WTC11 (cell line): ENCODE data around the gene ICOS. TPM values are rescaled to one million over a fixed set of nuclear protein-coding genes. Genes with fewer than 3 reads are reported as not detected.

Experiments used
- ATAC-seq: fragments of 200-7000 bp; cut with Tn5 transposase; 2 replicates; pipeline ENCODE4 v1.10.0; 2021; ENCODE audit warnings: mild to moderate bottlenecking, moderate library complexity
- CTCF ChIA-PET: fragments of 300-600 bp; sonication (Branson Sonifier 250); formaldehyde crosslinking; loops from one replicate; lab custom pipeline; 2021; ENCODE audit warnings: antibody characterized with exemption; lab: Charles Lee
- POLR2A ChIA-PET: fragments of 350-600 bp; sonication (Branson Sonifier 250); formaldehyde crosslinking; loops from one replicate; lab custom pipeline; 2021; ENCODE audit warnings: antibody characterized with exemption; lab: Charles Lee
- DNase-seq: peaks from one replicate; pipeline ENCODE4 v3.0.0; 2021; ENCODE audit warnings: low spot score
- H3K27ac Mint-ChIP-seq: 2 replicates; pipeline ENCODE4 v1.8.0; 2021; ENCODE audit warnings: mixed read lengths
- H3K27me3 Mint-ChIP-seq: 2 replicates; pipeline ENCODE4 v1.8.0; 2021; ENCODE audit warnings: low read depth, mild to moderate bottlenecking, moderate library complexity, mixed read lengths
- H3K36me3 Mint-ChIP-seq: 2 replicates; pipeline ENCODE4 v1.8.0; 2021; ENCODE audit warnings: mixed read lengths
- H3K4me1 Mint-ChIP-seq: 2 replicates; pipeline ENCODE4 v1.8.0; 2022; ENCODE audit warnings: mixed read lengths
- H3K4me3 Mint-ChIP-seq: 2 replicates; pipeline ENCODE4 v1.8.0; 2021; ENCODE audit warnings: mild to moderate bottlenecking, moderate library complexity, mixed read lengths
- H3K9me3 Mint-ChIP-seq: 2 replicates; pipeline ENCODE4 v1.8.0; 2021; ENCODE audit warnings: mixed read lengths
- AR ChIP-seq: fragments of 250-450 bp; sonication (Bioruptor Pico); IDR thresholded peaks from 2 replicates; pipeline ENCODE4 v1.9.0; 2021; ENCODE audit warnings: mild to moderate bottlenecking
- ATF2 ChIP-seq: sonication (generic); formaldehyde crosslinking; IDR thresholded peaks from 2 replicates; pipeline ENCODE4 v1.8.1; 2022; ENCODE audit warnings: low read depth, missing genetic modification reagents, borderline replicate concordance
- ATF3 ChIP-seq: sonication (generic); formaldehyde crosslinking; conservative IDR thresholded peaks from 2 replicates; pipeline ENCODE4 v1.8.1; 2022; ENCODE audit warnings: mild to moderate bottlenecking, missing genetic modification reagents
- ELF4 ChIP-seq: sonication (generic); formaldehyde crosslinking; IDR thresholded peaks from 2 replicates; pipeline ENCODE4 v1.8.1; 2022; ENCODE audit warnings: low read depth, mild to moderate bottlenecking, moderate library complexity, missing genetic modification reagents
- GABPB1 ChIP-seq: sonication (generic); formaldehyde crosslinking; IDR thresholded peaks from 2 replicates; pipeline ENCODE4 v1.8.1; 2023; ENCODE audit warnings: mild to moderate bottlenecking, missing genetic modification reagents
- HMGXB4 ChIP-seq: sonication (generic); formaldehyde crosslinking; IDR thresholded peaks from 2 replicates; pipeline ENCODE4 v1.8.1; 2023; ENCODE audit warnings: mild to moderate bottlenecking, moderate library complexity, missing genetic modification reagents
- IRF2 ChIP-seq: sonication (generic); formaldehyde crosslinking; IDR thresholded peaks from 2 replicates; pipeline ENCODE4 v1.8.0; 2022; ENCODE audit warnings: low read depth, missing genetic modification reagents, borderline replicate concordance
- MXD4 ChIP-seq: fragments of 250-450 bp; sonication (Bioruptor Pico); IDR thresholded peaks from 2 replicates; pipeline ENCODE4 v1.8.0; 2021; ENCODE audit warnings: mild to moderate bottlenecking, moderate library complexity, borderline replicate concordance
- MYBL2 ChIP-seq: sonication (generic); formaldehyde crosslinking; IDR thresholded peaks from 2 replicates; pipeline ENCODE4 v1.8.1; 2023; ENCODE audit warnings: mild to moderate bottlenecking, moderate library complexity, missing genetic modification reagents
- NFATC4 ChIP-seq: fragments of 250-450 bp; sonication (Bioruptor Pico); IDR thresholded peaks from 2 replicates; pipeline ENCODE4 v1.9.0; 2021; ENCODE audit warnings: mild to moderate bottlenecking
- NR1H2 ChIP-seq: sonication (generic); formaldehyde crosslinking; IDR thresholded peaks from 2 replicates; pipeline ENCODE4 v1.9.0; 2021; ENCODE audit warnings: mild to moderate bottlenecking, moderate library complexity, missing genetic modification reagents
- NR2C2 ChIP-seq: sonication (generic); formaldehyde crosslinking; IDR thresholded peaks from 2 replicates; pipeline ENCODE4 v1.8.0; 2022; ENCODE audit warnings: mild to moderate bottlenecking, missing genetic modification reagents
- NR3C1 ChIP-seq: sonication (generic); formaldehyde crosslinking; conservative IDR thresholded peaks from 2 replicates; pipeline ENCODE4 v1.8.1; 2023; ENCODE audit warnings: low read depth, mild to moderate bottlenecking, missing genetic modification reagents
- STAT6 ChIP-seq: sonication (generic); formaldehyde crosslinking; conservative IDR thresholded peaks from 2 replicates; pipeline ENCODE4 v1.8.1; 2023; ENCODE audit warnings: mild to moderate bottlenecking, low read depth, missing genetic modification reagents, moderate library complexity
- USF2 ChIP-seq: sonication (generic); formaldehyde crosslinking; IDR thresholded peaks from 2 replicates; pipeline ENCODE4 v1.8.1; 2023; ENCODE audit warnings: mild to moderate bottlenecking, missing genetic modification reagents, moderate library complexity
- ZNF138 ChIP-seq: sonication (generic); formaldehyde crosslinking; conservative IDR thresholded peaks from 2 replicates; pipeline ENCODE4 v1.8.1; 2022; ENCODE audit warnings: mild to moderate bottlenecking, moderate library complexity, missing genetic modification reagents
- ZNF423 ChIP-seq: fragments of 250-450 bp; sonication (Bioruptor Pico); IDR thresholded peaks from 2 replicates; pipeline ENCODE4 v2.1.2; 2022; ENCODE audit warnings: mild to moderate bottlenecking, moderate library complexity
- ZNF512 ChIP-seq: sonication (generic); formaldehyde crosslinking; IDR thresholded peaks from 2 replicates; pipeline ENCODE4 v1.8.1; 2022; ENCODE audit warnings: missing genetic modification reagents, borderline replicate concordance
- total RNA-seq: library from RNA; stranded (reverse); gene quantifications from 3 replicates; pipeline ENCODE4 v1.2.3, GENCODE V29; 2021

ICOS gene
- total RNA-seq, 1 experiment from 2014 or later, result 0.11 TPM

GRCh38 chr2:203999835-204000234 lies 63.3 kb downstream of the ICOS start:
- no peak for ATAC-seq
- Mint-ChIP-seq H3K27me3 (no peaks in the 10 kb centered on the region), H3K4me3 (no peak overlapping the region), H3K9me3 (peaks cover 12% of the 10 kb centered on the region), H3K36me3 (no peaks in the 10 kb centered on the region), H3K27ac (no peak overlapping the region), H3K4me1 (no peaks in the 10 kb centered on the region)
- ChIA-PET CTCF (interaction anchor here (0.9 kb wide), 1 partner anchor 52 kb away, joined by 3 read pairs; no protein-coding TSS in a partner anchor), POLR2A (interaction anchor here (0.6 kb wide), 1 partner anchor 1498 kb away, joined by 4 read pairs; no protein-coding TSS in a partner anchor)
- no peak for DNase-seq
- TF ChIP-seq MYBL2 (CRISPR knock-in tag) (no peak), ATF3 (no peak), GABPB1 (no peak), ZNF138 (no peak), NR3C1 (CRISPR knock-in tag) (no peak), ATF2 (no peak), AR (CRISPR knock-in tag) (no peak), ELF4 (CRISPR knock-in tag) (no peak), NFATC4 (CRISPR knock-in tag) (no peak), IRF2 (CRISPR knock-in tag) (no peak), NR1H2 (CRISPR knock-in tag) (no peak), HMGXB4 (no peak), ZNF423 (CRISPR knock-in tag) (no peak), NR2C2 (CRISPR knock-in tag) (no peak), ZNF512 (CRISPR knock-in tag) (no peak), STAT6 (CRISPR knock-in tag) (no peak), MXD4 (no peak), USF2 (CRISPR knock-in tag) (no peak)
